ENCODE results near the gene SERTM1. TPM values are rescaled to one million over a fixed set of nuclear protein-coding genes. Genes with fewer than 3 reads are reported as not detected.

The SERTM1 gene
- total and polyA plus RNA-seq, 2 donors (not counting 1 experiment from before 2014, with no cell fraction given), result not detected

DNA sequence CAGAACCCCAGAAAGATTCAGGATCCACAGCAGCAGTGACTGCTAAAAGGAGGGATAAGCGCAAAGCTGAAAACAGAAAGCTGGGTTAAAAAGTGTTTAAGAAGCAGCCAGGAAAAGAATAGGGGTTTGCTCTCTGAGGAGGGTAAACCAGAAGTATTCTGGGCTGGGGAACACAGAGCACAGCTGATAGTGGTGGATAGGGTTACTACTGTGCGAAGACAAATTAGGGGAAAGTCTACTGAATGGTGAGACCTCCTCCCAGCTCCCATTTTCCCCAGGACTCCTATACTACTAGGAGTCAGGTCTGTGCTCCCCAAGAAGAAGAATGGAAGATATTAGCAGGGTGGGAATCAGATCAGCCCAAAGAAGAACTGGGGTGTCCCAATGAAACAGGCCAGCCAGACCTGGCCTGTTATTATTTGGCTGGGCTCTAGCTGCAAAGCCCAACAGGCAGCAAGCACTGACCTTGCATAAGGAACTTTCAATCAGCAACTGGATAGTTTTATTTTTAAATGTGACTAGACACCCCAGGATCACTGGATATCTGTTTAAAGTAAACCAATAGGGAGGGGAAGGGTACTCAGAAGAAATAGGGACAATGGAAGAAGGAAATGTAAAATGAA lies 43.5 kb upstream of the SERTM1 start:
- no peak overlapping the region for H3K4me3 ChIP-seq (replicated peaks in 1 of 4; ENCODE audit: control extremely low read depth in 1 of 4, insufficient read depth in 1 of 4, low read depth in 3 of 4, low read length in 4 of 4)
- no peaks in the 10 kb centered on the region for H3K4me1 ChIP-seq (ENCODE audit: control insufficient read depth, extremely low read depth, insufficient read depth, low read length)
- no peak overlapping the region for H3K27ac ChIP-seq (ENCODE audit: insufficient read depth, low read length)
- H3K79me2 ChIP-seq (ENCODE audit: control insufficient read depth, insufficient read depth, low read length), result no peaks in the 10 kb centered on the region
- H3K36me3 ChIP-seq (ENCODE audit: control insufficient read depth, insufficient read depth, low read length), result no peaks in the 10 kb centered on the region
- H3K4me2 ChIP-seq (ENCODE audit: extremely low read depth, insufficient read depth, low read length), result no peak overlapping the region
- H4K20me1 ChIP-seq (ENCODE audit: control insufficient read depth, extremely low read depth, insufficient read depth, low read length), result no peaks in the 10 kb centered on the region
- no peak overlapping the region for H3K9ac ChIP-seq (ENCODE audit: insufficient read depth, low read length)
- no peak for DNase-seq (ENCODE audit: low read depth in 2 of 2)
- no peaks in the 10 kb centered on the region for H3K9me3 ChIP-seq (ENCODE audit: control insufficient read depth, insufficient read depth, low read depth, low read length)
- TF ChIP-seq, protein P1, sequence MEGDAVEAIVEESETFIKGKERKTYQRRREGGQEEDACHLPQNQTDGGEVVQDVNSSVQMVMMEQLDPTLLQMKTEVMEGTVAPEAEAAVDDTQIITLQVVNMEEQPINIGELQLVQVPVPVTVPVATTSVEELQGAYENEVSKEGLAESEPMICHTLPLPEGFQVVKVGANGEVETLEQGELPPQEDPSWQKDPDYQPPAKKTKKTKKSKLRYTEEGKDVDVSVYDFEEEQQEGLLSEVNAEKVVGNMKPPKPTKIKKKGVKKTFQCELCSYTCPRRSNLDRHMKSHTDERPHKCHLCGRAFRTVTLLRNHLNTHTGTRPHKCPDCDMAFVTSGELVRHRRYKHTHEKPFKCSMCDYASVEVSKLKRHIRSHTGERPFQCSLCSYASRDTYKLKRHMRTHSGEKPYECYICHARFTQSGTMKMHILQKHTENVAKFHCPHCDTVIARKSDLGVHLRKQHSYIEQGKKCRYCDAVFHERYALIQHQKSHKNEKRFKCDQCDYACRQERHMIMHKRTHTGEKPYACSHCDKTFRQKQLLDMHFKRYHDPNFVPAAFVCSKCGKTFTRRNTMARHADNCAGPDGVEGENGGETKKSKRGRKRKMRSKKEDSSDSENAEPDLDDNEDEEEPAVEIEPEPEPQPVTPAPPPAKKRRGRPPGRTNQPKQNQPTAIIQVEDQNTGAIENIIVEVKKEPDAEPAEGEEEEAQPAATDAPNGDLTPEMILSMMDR (conservative IDR thresholded peaks at IDR 0.05 in 1 of 2, IDR thresholded peaks at IDR 0.05 in 1 of 2; ENCODE audit: low read depth in 1 of 2, low read length in 2 of 2), result no peak
- no peak for TF ChIP-seq EZH2 (IDR thresholded peaks at IDR 0.05; ENCODE audit: low read length, missing control alignments)
- H3K27me3 ChIP-seq (ENCODE audit: control insufficient read depth, insufficient read depth, low read length), result no peaks in the 10 kb centered on the region
- H2AFZ ChIP-seq (ENCODE audit: low read length), result no peak overlapping the region

DNA sequence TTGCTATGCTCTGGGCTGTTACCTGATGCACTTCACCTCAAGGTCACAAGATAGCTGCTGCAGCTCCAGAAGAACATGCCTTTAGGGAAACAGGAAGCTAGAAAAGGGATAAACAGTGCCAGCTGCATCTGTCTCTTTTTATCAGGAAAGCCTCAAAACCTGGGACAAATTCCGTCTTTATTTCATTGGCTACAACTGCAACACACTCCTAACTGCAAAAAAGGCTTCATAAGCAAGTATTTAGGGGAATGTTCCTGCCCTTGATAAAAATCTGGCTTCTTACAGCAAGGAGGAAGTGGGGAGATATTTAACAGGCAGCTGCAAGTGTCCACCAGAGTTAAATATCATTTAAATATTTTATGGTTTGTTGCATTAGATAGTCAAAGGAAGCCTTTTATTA lies 34.2 kb upstream of the SERTM1 start:
- no peak overlapping the region for H3K27ac ChIP-seq (ENCODE audit: insufficient read depth, low read length)
- H3K27me3 ChIP-seq (ENCODE audit: control insufficient read depth, insufficient read depth, low read length), result no peaks in the 10 kb centered on the region
- H3K9me3 ChIP-seq (ENCODE audit: control insufficient read depth, insufficient read depth, low read depth, low read length), result no peaks in the 10 kb centered on the region
- H2AFZ ChIP-seq (ENCODE audit: low read length), result no peak overlapping the region
- no peak overlapping the region for H3K4me2 ChIP-seq (ENCODE audit: extremely low read depth, insufficient read depth, low read length)
- no peak overlapping the region for H3K9ac ChIP-seq (ENCODE audit: insufficient read depth, low read length)
- no peak for TF ChIP-seq EZH2 (IDR thresholded peaks at IDR 0.05; ENCODE audit: low read length, missing control alignments)
- TF ChIP-seq, protein P1 (conservative IDR thresholded peaks at IDR 0.05 in 1 of 2, IDR thresholded peaks at IDR 0.05 in 1 of 2; ENCODE audit: low read depth in 1 of 2, low read length in 2 of 2), result no peak
- no peaks in the 10 kb centered on the region for H3K36me3 ChIP-seq (ENCODE audit: control insufficient read depth, insufficient read depth, low read length)
- H4K20me1 ChIP-seq (ENCODE audit: control insufficient read depth, extremely low read depth, insufficient read depth, low read length), result no peaks in the 10 kb centered on the region
- no peaks in the 10 kb centered on the region for H3K79me2 ChIP-seq (ENCODE audit: control insufficient read depth, insufficient read depth, low read length)
- H3K4me1 ChIP-seq (ENCODE audit: control insufficient read depth, extremely low read depth, insufficient read depth, low read length), result no peaks in the 10 kb centered on the region
- H3K4me3 ChIP-seq (replicated peaks in 1 of 4; ENCODE audit: control extremely low read depth in 1 of 4, insufficient read depth in 1 of 4, low read depth in 3 of 4, low read length in 4 of 4), result no peak overlapping the region
- no peak for DNase-seq (ENCODE audit: low read depth in 2 of 2)

DNA sequence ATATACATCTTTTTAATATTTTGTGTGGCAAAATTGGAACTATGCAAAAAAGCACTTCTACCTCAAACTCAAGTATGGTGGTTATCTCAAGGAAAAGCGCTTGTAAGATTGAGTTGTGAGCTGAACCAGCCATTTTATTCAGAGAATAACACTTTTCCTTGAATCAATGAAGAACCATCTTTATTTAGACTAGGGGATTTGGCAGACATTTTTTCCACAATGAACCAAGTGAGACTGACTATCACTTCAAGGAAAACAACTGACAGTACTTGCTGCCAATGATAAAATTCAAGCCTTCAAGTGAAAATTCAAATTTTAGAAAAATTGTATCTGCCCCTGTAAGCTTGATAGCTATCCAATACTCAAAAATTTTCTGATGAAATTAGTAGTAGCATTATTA lies 23.2 kb upstream of the SERTM1 start:
- Histone ChIP-seq H3K4me3 (replicated peaks in 1 of 4; ENCODE audit: control extremely low read depth in 1 of 4, insufficient read depth in 1 of 4, low read depth in 3 of 4, low read length in 4 of 4) (no peak overlapping the region), H4K20me1 (ENCODE audit: control insufficient read depth, extremely low read depth, insufficient read depth, low read length) (no peaks in the 10 kb centered on the region), H3K79me2 (ENCODE audit: control insufficient read depth, insufficient read depth, low read length) (no peaks in the 10 kb centered on the region), H3K4me1 (ENCODE audit: control insufficient read depth, extremely low read depth, insufficient read depth, low read length) (no peaks in the 10 kb centered on the region), H2AFZ (ENCODE audit: low read length) (no peak overlapping the region), H3K27me3 (ENCODE audit: control insufficient read depth, insufficient read depth, low read length) (no peaks in the 10 kb centered on the region), H3K4me2 (ENCODE audit: extremely low read depth, insufficient read depth, low read length) (no peak overlapping the region), H3K9me3 (ENCODE audit: control insufficient read depth, insufficient read depth, low read depth, low read length) (no peaks in the 10 kb centered on the region), H3K27ac (ENCODE audit: insufficient read depth, low read length) (no peak overlapping the region), H3K9ac (ENCODE audit: insufficient read depth, low read length) (no peak overlapping the region), H3K36me3 (ENCODE audit: control insufficient read depth, insufficient read depth, low read length) (no peaks in the 10 kb centered on the region)
- TF ChIP-seq EZH2 (IDR thresholded peaks at IDR 0.05; ENCODE audit: low read length, missing control alignments), result no peak
- TF ChIP-seq, protein P1 (conservative IDR thresholded peaks at IDR 0.05 in 1 of 2, IDR thresholded peaks at IDR 0.05 in 1 of 2; ENCODE audit: low read depth in 1 of 2, low read length in 2 of 2), result no peak
- DNase-seq (ENCODE audit: low read depth in 2 of 2), result no peak

Data from fibroblast of lung (primary cell).